Measurements from ENCODE around the gene SEC14L5.
"Not testable (repeated sequence)": the region's sequence is repeated elsewhere in the genome, so short reads cannot be mapped to it uniquely, and the experiment has no call there.

The SEC14L5 gene

DNA sequence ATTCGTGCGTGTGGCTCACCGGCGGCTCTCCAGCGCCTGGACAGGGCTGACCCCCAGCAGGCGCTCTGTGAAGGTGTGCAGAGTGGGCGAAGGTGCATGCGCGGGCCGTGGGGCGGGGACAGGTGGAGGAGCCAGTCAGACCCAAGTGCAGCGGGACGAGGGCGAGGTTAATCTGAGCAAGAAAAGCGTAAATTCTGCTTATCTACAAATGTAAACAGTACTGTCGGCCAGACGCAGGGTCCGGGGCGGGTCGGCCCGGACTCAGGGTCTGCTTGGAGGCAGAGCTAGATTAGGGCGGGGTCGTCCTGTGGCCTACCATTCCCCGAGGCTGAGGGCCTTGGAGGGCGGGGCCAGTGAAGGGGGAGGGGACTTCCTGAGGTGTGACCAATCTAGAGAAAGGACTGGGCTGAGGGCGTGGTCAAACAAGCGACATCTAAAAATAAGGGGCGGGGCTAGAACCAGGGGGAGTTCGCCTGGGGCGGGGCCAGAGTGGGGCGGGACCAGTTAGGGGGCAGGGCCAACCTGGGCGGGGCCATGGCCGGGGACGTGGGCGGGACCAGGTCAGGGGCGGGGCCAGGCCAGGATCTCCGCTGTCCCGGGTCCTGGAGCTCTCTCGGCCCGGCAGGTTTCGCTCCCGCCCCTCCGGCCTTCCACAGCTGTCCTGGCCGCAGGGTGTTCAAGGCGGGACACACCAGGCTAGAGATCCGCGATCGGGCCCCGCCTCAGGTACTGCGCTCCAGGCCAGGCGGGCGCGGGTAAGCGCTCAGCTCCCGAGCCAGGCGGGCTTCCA is at the start of gene SEC14L5:
TSS of gene SEC14L5 (plus strand) at position 611 of the 790 bp plus-strand sequence. CDS start 994 bp downstream, outside the sequence.
- peak; percentile 80 for DNase-seq

DNA sequence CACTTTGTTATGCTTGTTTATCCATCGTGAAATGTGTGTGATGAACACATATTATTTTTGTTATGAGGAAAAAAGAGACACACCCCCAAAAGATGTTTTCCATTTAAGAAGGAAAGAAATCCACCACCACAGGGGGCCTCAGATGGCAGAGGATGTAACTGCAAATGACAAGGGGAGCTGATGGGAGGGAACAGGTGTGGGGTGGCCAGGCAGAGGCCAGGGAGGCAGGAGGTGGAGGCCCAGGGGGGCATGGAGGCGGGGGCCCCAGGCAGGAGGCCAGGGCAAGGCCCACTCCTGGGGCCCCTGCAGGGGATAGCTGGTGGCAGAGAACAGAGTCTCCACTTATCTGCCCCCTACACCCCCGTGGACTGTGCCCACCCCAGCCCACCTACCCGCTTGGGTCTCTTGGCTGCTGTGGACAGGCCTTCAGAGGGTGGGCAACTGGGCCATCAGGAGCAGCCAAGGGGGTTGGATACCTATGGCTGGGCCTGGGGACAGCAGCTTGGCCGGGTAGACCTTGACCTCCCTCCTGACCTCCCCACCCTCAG is 49.2 kb upstream of the SEC14L5 start:
- no peak for DNase-seq

DNA sequence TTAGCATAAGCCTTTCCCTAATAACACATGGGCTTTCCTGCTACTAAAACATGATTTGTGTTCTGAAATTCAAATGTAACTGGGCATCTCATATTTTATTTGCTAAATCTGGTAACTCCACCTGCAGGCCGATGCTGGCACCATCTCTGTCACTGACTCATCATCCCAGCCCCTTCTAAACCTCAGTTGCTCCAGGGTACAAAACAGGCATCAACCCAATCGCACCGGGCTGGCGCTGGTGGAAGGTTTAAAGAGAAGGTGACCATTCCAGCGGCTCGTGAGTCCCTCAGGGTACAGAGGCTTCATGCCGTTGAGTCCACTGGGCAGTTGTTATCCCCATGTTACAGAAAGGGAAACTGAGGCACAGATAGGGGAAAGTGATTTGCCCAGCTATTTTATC is 48.3 kb upstream of the SEC14L5 start:
- no peak for DNase-seq

DNA sequence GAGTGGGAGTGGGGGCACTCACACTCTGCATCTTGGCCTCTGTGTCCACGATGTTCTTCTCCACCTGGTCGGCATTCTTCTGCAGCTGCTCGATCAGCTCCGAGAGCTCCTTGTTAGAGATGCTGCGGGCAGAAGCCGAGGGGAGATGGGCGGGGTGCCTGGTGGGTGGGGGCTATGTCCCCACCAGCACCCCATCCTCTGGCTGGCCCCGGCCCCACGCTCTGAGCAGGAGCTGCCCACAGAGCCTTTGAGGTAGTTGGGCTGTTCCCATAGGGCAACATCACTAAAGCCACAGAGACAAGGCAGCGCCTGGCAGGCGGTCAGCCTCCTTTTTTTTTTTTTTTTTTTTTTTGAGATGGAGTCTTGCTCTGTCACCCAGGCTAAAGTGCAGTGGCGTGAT is 47.3 kb upstream of the SEC14L5 start:
- no peak for DNase-seq

DNA sequence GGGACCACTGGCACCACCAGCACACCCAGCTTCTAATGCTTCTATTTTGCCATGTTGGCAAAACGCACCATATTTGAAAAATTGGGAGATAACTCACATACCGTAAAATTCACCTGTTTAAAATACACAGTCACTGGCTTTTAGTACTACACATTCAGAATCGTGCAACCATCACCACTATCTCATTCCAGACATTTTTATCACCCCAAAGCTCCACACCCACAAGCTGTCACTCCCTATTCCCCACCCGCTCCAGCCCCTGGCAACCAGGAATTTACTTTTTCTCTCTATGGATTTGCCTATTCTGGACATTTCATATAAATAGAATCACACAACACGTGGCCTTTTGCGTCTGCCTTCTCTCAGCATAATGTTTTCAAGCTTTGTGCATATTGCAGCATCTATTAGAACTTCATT is 46.2 kb upstream of the SEC14L5 start:
- no peak for DNase-seq

DNA sequence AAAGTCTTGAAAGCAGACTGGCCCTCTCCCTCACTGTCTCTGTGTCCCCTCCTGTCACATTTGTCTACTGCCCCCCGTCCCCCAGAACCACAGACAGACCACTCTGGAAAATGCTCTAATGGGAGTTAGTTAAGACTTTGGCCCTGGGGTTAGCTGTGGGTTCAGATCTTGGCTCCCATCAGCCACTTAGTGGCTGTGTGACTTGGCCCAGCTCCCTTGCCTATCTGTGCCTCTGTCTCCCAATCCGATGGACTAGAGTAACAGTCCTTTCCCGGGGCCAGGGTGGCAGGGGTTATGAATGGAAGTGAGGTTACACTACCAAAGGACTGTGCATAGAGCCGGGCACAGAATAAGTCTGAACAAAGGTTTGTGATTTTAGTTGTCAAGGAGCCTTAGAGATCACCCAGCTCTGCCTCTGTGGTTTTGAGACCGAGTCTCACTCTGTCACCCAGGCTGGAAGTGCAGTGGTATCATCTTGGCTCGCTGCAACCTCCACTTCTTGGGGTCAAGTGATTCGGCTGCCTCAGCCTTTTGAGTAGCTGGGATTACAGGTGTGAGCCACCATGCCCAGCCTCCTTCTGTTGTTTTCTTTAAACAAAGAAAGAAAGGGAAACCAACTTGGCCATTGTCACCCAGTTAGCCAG is 44.9 kb upstream of the SEC14L5 start:
- no peak for DNase-seq

DNA sequence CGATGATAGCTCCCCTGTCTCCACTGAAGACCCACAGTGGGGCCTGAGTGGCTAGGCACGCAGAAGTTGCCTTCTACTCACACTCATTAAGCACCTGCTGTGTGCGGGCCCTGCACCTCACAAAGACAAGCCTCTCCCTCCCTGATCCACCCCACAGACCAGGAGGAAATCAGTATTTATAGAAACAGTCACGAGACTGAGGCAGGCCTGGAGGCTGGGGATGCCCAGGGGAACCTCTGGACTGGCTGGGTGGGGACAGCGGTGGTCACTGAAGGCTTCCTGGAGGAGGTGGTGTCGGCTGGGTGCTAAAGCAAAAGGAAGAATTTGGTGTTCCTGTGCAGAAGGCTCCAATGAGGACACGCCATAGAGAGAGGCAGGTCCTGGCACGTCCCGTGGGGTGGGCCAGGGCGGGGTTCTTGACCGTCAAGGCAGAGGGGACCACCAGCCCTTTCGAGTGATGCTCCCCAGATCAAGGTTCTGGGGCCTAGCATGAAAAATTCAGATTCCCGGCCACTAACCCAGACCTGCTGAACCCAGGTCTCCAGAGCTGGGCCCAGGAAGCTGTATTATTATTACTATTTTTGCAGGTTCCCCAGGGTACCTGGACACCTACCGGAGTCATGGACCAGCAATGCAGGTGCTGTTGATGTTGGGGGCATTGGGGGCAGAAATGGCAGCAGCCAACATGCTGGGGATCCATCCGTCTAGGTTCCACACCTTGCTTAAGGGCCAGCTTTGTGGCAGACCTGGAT is 44.2 kb upstream of the SEC14L5 start:
- no peak for DNase-seq

DNA sequence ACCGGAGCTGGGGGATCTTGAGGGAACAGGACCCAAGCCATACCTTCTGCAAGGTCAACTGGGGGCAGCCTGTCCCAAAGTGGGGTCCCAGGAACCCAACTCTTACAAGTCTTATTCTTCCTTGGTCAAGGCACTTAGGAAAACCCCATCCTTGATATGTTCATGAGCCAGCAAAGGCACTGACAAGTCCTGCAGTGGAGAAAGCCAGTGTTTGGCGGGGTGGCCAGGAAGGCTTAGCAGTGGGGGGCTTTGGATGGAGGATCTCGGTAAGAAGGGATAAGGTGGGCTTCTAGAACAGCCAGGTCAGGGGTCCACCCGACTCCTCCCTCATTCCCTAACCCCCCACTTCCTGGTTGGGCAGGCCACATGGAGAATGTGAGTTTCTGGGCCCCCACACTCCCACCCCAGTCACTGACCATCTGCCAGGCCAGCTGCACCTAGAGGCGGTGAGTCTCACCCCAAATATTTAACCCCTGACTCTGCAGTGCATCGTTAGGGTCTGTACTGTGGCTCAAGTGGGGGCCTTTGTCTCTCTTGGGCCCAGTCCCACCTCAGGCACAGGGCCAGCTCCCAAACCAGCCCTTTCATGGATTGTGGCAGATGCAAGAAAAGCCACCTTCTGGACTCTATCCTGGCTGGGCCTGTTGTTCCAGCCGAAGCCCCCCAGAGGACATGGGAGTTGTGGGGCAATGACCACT is 43.5 kb upstream of the SEC14L5 start:
- no peak for DNase-seq

DNA sequence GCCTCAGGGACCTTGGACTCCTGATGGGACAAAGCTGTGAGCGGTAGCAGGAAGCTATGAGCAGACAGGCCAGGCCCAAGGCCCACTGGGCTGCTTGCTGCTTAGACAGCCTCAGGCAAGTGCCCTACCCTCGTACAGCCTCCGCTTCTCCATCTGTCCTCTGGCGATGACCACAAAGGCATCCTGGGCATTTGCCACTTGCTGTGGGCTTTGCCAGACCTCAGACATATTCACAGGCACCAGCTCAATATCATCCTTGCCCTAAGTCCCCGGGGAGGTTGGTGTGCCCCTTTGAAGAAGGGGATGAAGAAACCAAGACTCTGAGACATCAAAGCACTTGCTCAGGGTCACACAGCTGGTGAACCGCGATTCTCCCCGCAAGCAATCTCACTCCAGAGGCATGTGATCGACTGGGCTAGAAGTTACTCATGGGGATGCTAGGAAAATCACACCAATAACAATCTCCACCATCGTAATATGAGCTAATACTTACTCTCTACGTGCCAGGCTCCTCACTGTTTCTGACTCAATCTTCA is 42.8 kb upstream of the SEC14L5 start:
- peak; percentile 63 for DNase-seq

DNA sequence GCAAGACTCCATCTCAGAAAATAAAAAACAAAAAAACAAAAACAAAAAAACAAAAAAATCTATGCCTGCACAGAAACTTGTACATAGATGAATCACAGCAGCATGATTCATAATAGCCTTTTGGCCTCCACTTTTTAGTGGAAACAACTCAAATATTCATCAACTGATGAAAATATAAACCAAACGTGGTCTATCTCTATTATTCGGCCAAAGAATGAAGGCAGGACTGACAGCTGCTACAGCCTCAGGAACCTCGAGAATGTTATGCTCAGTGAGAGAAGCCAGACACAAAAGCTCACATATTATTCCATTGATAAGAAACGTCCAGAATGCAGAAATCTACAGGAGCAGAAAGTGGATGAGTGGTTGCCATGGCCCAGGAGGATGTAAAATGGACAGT is 41.0 kb upstream of the SEC14L5 start:
- no peak for DNase-seq

DNA sequence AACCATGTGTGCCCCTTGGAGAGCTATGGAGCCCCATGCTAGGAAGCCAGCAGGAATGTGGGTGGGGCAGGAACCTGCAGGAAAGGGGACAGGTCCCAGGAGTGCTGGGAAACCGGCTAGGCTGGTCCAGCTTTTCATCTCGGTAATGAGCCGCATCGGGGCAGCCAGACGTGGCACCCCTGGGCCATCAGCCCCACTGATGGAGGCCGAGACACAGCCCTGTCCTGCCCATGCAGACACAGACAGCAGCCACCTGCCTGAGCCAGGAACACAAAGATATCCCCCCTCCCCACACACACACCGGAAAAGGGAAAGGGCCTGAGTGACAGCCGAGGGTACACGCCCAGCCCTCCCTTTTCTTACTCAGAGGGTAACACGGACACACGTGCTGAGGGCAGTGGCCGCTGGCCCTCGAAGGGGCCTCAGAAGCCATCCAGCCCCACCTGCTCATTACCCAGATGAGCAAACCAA is 39.3 kb upstream of the SEC14L5 start:
- DNase-seq, result no peak

DNA sequence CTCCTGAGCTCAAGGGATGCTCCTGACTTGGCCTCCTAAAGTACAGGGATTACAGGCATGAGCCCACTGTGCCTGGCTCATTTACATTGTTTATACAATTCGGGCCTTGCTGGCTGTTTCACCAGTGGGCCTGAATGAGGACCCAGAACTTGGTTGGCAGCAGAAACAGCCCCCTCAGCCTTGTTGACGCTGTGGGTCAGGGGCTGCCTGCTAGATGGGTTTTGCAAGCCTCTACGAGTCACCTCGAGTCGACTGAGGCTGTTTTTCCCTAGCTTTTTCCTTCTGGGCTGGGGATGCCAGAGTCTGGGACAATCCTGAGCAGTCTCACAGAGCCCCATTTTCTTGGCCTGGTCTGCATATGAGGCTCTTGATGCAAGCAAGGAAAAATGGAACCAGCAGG is 37.3 kb upstream of the SEC14L5 start:
- DNase-seq, result no peak

DNA sequence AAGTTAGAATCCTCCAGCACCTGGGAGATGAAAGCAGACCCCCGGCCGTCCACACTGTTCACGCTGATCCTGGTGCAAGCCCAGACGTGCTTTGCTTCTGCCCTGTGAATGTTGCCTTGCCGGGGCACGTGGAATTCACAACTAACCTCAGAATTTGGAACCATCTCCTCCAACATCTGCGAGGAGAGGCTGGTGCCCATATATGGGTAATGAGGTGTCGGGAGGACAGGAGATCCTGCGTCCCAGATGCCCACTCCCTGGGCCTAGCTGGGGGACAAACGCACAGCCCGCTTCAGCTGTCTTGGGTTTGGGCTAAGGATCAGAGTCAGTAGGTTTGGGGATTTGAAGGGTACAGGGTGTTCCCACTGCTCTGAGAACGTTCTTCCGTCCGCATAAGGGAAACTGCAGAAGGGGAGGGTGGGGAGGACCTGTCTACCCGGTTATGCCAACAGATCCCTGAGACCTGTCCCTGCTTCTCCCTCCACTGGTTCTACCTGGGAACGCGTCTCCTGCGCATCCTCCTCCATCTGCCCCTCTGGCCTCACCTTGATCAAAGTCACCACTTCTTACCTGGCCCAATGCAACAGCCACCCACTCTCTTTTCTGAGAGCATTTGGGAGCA is 35.3 kb upstream of the SEC14L5 start:
- no peak for DNase-seq

DNA sequence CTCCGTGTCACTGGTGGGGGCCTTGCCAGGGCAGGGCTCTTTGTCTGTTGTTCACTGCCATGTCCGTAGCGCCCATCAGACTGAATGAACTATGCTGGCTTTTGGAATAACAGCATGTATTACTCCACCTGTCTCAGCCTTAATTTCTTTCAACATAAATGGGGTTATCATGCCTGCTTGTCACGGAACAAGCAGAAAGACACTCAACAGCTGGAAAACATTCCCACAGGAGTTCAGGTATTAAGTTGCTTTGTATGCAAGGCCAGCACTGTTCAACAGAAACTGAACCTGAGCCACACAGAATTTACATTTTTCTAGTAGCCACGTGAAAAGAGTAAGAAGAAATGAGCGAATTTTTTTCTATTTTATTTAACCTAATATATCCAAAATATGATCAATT is 34.3 kb upstream of the SEC14L5 start:
- no peak for DNase-seq

DNA sequence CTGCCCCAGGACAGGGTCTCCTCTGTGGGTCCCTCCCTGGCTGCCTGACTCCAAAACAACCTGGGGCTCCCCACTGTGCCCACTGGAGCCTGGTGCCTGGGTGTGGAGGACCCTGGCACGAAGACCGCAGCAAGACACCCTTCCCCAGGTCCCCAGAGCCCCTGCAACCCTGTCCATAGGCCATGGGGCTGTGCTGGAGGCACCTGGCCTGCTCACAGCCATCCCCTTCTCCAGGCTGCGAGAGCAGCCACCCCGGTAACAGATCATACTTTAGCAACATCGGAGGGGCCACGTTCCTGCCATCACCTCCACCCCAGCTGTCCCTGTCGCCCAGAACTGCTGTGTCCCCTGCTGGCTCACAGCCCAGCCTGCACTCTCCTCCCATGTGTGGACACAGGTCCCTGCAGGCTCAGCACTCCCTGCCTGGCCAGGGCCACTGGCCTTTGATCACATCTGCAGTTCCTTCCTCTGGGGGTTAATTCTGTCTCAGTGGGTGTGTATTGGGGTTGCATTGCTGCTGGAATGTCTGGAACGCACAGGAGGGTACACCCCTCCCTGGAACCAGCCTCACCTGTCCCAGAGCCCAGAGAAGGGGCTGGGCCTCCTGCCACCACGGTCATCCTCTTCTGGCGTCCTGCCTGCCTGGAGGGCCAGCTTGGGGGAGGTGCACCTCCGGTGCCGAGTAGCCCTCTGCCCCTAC is 33.4 kb upstream of the SEC14L5 start:
- no peak for DNase-seq

DNA sequence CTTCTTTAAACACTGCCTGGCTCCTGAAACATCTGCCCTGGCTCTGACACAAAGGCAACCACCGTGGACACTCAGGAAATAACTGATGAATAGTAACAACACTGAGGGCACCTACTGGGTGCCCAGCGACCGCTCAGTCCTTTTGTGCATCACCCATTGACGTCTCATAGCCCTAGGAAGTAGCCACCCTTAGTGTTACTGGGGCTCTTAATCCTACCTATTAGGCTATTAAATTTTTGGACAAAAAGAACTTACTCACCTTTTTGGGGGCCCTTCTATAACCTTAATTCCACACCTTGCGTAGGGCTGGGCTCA is 32.9 kb upstream of the SEC14L5 start:
- DNase-seq, result no peak

DNA sequence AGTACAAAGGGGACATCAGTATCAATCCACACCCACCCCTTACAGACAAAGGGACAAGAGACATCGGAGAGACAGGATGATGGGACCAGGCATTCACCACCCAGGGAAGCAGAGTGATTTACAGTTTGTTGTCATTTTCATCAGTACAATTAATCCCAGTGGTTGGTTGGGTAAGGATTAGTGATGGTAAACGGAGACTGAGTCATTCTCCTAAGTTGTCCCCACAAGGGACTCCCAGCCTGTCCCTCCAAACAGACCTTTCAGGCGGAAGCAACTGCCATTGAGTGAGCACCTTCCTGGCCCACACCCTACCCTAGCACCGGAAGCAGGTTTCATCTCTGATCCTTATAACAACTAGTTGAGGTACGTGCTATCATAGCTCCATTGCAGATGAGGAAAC is 32.3 kb upstream of the SEC14L5 start:
- no peak for DNase-seq

DNA sequence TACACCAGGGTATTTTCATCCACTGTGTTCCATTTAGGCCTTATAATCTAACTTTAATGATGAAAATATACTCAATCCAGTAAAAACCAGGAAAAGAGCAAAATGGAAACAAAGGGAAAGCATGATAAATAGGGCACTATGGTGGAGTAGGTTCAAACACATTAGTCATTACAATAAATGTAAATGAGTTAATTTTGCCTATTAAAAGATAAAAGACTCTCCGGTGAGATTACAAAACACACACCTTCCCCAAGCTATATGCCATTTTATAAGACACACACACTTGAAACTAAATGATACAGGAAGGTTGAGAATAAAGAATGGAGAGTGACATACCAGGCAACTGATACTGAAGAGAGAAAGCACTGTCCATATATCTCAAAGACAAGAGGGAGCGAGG is 31.2 kb upstream of the SEC14L5 start:
- DNase-seq, result no peak

DNA sequence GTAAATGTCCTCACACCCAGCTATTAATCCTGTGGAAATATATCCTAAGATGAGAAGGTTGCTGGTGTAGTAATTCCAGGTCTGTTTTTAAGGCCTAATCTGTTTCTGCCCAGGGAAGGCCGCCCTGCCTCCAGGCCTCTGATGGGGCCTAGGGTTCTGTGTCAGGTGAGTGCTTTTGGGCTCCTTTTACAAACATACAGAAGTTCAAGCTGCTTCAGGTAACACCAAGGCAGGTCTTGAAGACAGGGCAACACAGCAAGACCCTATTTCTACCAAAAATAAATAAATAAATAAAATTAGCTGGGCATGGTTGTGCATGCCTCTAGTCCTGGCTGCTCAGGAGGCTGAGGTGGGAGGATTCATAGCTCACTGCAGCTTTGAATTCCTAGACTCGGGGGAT is 30.5 kb upstream of the SEC14L5 start:
- no peak for DNase-seq

DNA sequence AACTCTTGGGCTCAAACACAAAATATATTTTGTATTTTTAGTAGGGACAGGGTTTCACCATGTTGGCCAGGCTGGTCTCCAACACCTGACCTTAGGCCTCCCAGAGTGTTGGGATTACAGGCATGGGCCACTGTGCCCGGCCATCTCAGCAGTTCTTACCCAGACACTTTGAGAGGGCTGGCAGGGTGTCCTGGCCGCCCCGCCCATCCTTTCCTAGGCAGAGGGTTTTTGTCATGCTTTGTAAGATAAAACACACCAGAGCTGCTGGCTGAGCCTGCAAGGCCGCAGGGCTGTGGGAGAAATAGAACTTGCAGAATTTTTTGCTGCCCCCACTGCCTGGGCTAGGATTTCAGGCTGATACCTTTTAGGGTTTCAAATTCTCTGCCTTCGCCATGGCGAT is 29.9 kb upstream of the SEC14L5 start:
- DNase-seq, result no peak

DNA sequence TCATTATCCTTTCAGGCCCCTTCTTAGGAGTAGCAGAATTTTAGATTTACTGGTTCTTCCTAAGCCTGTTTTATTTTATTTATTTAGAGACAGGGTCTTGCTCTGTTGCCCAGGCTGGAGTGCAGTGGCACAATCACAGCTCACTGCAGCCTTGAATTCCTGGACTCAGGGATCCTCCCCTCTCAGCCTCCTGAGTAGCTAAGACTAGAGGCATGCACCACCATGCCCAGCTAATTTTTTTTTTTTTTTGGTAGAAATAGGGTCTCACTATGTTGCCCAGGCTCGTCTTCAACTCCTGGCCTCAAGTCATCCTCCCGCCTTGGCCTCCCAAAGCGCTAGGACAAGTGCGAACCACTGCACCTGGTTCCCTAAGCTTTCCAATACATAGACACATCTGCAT is 28.5 kb upstream of the SEC14L5 start:
- not testable (repeated sequence) for DNase-seq

DNA sequence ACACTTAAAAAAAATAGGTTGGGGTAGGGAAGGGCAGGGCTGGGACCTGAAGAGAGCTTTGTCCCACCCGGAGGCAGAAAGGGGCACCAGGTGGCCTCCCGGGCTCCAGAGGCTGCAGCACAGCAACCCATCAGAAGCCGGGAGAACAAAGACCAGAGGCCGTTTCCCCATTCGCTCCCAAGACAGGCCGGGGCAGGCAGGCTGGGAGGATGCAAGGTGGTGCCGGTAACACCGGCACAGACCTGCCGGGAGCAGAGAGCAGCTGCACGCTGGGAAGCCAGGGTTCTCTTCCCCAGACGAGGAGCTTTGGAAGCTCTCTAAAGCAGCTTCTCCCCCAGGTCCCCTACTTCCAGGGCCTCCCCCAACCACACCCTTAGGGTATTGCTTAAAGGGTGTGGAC is 26.7 kb upstream of the SEC14L5 start:
- DNase-seq, result no peak
